Measurements from ENCODE around the gene CDC42BPG.

Gene CDC42BPG

DNA sequence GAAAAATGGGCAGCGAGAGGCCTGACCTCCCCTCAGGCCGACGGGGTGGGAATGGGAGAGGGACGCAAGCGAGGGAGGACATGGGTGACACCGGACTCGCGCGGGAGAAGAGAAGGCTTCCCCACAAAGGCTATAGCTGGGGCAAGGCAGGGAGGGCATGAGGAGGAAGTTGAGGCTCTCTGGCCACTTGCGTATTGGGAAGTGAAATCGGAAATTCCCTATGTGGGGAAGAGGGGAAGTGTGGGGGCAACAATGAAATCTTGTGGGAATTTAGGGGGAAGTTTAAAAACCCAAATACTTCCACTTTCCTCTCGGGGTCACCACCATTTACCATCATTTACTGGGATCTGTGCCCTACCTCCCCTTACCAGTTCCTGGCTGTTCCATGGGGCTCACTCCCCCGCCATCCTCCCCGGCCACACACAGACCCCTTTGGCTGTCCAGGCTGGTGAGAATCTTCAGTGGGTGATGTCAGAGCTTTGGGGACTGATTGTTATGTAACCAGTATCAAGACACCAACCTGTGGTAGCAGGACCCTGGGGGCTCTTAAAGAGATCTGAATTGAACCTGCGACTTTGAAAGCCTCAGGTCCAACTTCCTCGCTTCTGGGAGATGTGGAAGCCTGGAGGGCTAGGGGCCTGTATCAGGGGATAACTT lies 34.9 kb upstream of the CDC42BPG start:
- DNase-seq: no peak

DNA sequence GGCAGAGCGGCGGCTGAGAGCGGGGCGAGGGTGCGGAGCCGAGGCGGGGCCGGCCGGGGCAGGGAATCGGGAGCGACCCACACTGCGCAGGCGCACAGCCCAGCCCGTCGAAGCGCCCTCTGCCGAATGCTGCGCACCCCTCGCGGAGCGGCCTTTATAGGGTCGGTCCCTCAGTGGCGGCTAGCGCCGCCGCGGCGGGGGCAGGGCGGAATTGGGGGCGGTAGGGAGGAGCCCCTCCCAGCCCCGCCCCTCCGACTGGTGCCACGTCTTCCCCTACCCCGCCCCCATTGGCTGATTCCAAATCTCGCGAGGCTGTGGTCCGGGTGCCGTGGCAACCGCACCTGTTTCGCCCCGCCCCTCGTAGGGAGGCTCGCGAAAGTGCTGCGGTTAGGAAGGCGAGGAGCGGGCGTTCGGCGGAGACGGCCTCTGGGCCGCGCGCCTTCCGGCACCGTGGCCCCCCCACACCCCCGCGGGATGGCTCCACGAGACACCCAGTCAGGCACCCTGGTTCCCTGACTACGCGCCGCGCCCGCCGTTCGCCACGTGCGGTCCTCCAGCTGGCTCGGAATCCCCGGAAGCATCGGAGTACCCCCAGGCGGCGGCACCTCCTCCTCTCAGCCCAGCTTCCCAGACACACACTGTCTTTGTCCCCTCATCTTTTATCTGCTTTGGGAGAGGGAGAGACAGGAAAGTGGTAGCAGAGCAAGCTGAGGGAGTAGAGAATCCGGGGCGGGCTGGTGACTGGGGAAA lies 34.2 kb upstream of the CDC42BPG start, which contains the start of gene EHD1:
EHD1 (minus strand) TSS at position 128 of the 750 bp plus-strand sequence. CDS start 157 bp downstream, outside the sequence.
- peak; percentile 94 for DNase-seq

DNA sequence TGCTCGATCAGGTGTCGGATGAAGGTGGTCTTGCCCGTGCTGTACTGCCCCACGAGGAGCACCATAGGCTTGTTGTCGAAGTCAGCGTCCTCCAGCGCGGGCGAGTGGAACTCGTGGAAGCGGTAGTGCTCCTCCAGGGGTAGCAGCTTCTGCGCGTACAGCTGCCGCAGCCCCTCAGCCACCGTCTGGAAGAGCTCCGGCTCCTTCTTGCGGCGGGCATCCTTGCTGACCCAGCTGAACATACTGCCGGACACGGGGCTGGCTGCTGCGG lies 33.7 kb upstream of the CDC42BPG start:
- no peak for DNase-seq

DNA sequence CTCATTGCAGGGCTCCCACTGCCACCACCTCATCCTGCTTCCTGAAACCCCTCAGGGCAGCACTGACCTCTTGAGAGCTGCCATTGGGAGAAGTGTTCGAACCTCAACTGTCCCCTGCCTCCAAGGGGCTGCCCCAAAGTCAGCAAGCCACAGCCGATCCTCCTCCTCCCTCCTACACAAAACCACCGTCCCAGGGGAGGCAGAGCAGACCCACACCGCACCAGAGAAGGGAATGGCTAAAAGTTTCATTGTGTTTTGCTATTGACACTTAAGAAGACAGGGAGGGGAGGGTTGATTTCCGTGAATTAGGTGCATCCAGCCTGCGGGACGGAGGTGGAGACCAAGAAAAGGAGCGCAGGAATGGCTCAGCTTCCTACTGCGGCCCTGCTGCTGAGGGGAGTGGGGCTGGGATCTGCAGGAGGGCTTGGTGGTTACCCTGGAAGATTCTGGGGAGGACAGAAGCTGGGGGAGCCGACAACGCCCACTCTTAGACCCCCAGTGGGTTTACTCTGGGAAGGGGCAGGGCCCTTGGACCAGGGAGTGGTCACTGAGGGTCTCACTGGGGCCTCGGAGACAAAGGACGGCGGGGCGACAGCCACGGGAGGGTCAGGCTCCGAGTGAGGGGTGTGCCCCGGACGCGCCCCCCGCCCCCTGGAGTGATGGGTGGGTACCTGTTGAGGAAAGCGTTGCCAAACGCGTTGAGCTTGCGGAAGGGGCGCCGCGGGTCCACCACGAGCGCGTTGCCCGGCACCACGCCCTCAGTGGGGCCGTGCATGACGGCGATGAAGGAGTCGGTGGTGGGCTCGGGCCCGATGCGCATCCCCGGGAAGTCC lies 33.2 kb upstream of the CDC42BPG start:
- no peak for DNase-seq

DNA sequence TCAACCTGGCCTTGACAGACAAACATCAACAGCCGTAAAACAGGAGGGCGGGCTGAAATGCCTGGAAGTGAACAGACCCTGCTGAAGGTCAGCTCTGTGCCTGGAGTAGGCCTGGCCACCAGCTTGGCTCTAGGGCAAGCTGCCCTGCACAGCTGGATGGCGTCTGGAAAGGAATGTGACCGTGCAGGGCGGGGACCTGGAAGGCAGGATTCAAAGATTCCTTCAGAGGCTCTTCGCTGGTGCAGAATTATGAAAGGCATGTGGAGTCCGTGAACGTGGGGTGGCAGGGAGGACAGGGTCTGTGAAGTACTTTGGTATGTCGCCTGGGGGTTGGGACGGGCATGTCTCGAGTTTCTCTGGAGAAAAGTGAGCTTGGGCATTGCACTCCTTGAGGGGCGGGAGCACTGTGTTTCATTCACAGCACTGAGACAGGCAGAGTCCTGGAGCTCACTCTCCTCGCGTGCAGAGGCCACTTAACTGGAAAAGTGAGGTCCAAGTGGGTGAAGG lies 32.4 kb upstream of the CDC42BPG start:
- DNase-seq: no peak

DNA sequence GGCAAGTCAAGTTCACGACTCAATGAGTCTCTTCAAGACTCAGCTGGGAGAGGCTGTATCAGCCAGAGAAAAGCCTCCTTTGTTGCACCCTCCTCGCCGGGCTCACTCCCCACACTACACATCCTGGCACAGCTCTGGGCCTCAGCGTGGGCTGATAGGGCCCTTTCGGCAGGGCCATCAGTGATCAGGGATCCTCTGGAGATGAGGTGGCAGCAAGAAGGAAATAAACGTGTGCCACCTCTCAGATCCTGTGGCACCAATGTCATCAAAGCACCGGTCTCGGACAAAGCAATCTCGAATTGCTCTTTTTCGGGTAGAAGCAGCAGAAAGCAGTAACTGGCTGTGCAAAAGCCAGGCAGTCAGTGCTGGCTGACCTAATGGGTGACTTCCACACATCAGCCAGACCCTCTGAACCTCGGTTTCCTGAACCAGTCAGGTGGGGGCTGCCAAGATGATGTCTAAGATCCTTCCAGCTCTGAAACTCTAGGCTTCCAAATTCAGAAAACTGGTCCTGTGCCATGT lies 31.8 kb upstream of the CDC42BPG start:
- no peak for DNase-seq

DNA sequence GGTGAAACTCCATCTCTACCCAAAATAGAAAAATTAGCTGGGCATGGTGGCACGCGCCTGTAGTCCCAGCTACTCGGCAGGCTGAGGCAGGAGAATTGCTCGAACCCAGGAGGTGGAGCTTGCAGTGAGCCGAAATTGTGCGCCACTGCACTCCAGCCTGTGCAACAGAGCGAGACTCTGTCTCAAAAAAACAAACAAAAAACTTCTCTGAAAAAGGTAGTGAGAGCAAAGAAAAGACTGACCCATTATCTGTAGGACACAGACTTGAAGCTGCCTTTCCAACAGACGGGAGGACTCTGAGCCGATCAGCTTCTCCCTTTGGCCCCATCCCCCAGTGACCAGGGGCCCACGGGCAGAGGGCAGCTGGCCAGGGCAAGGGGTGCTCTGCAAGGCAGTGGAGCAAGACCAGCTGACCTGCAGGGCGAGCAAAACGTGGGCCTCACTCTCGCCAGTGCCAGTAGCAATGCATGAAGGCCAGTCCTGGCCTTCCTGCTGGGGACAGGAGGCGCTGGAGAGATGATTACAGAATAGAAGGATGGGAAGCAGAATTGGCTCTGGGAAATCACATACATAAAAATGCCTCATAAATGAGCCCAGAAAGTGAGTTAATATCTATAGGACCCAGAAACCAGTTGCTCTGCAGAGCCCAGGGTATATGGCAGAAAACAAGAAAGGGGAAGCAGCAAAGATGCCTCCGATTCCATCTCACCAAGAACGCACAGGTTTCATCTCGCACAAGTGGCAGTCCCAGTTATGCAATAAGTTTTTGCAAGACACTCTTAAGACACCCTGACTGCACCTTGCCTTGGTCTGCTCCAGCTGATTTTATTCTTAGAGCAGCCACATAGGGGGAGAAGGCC lies 31.1 kb upstream of the CDC42BPG start:
- no peak for DNase-seq

DNA sequence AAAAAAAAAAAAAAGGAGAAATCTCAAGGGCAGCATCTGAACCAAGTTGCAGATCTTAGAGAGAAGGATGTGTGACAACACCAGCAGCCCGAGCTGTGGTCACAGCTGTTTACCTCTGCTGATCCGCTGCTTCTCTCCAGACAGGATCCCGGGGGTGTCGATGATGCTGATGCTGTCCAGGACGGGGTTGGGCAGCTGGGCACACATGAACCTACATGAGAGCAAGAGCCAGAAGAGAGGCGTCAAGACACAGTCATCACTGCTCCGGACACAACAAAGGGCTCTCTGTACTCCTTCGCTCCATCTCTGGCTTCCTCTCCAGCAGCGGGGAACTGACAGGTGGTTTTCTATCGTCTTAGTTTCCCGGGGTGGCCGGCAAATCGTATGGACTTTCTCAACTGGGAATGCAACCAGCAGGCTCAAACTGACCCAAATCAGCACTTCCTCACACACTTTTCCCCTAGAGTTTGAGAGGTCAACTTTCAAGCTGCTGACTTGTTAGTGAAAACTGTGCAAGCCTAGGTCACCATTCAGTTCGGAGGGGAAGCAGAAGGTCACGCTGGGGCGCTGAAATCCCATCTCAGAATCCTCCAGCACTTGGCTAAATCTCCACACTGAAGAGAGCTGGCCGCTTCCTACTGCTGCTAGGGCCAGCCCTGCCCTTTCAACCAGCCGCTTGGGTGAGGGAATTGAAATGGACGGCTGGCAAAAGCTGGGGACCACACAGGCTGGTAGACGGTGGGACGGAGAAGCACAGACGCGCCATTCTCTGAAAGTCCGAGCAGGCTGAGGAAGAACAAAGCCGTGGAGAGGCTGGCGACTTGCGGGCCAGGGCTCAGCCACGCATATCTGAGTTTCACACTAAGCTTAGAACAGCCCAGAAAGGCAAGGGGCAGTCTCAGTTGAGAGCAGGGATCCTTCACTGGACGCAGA lies 30.1 kb upstream of the CDC42BPG start:
- no peak for DNase-seq

DNA sequence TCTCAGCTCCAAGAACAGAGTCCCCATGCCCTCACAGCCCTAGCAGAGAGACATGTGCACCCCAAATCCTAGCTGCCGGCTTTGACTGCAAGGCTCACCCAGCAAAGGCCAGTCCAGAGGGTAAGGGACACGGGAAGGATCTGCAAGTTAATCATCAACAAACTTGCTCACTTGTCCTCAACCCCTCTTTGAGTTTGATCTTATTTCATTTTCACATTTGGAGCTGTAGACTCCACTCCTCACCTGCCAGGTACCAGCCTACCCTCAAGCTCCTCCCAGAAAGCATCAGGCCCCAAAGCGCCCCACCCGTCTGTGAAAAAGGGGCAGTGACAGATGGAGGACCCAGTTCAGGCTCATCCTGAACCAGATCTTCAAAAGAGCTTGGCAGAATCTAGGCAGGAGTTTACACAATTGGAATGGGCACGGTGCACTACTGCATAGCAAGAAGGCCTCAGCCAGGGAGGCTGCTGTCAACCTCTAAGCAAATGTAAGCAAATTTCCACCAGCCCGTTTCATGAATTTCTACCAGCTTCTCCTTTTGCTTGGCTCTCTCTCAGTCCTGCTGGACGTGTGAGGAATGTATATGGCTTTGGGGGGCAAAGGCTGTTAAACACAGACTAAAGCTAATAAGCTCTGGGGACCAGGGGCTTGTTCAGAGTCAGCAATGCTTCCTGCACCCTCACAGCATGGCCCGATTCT lies 28.5 kb upstream of the CDC42BPG start:
- DNase-seq: no peak

DNA sequence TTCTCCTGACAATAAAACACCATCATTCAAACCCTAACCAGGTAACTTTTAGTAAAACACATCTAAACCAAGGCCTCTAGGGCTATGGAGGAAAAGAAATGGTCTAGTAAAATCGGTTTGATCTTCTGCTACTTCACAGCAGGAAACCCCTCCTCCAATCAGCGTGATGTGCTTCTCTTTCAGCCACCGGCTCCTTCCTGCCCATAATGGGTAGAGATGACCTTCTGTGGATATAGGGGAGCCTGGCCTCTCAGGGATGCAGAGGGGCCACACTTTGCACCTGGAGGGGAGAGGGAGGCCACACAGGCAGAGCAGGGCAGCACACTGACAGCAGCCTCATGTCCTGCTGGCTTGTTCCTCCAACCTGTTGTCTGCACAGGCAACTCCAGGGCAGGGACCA lies 27.0 kb upstream of the CDC42BPG start:
- no peak for DNase-seq

DNA sequence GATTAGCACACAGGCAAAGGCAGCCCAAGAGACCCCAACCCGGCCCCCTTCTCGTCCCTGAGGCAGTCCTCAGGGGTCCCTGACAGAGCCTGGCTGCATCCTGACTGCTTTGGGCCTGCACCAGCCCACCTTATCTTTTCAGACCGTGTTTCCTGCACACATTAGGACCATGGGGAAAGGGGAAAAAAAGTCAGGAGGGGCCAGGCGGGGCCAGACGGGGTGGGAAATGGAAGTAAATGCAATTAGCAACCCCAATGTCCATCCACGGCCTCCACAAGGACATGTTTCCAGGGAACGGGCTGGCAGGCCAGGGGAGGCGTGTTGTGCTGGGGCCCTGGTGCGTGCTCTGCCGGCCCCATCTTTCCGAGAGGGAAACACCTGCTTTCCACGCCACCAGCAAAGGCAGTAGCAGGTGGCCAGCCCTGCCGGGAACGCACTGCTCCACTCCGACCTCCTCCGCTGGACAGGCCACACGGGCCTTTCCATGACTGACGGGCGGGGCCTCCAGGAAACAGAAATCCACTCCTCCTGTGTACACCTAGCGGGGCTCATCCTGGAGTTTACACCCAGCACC lies 26.5 kb upstream of the CDC42BPG start:
- DNase-seq: no peak

DNA sequence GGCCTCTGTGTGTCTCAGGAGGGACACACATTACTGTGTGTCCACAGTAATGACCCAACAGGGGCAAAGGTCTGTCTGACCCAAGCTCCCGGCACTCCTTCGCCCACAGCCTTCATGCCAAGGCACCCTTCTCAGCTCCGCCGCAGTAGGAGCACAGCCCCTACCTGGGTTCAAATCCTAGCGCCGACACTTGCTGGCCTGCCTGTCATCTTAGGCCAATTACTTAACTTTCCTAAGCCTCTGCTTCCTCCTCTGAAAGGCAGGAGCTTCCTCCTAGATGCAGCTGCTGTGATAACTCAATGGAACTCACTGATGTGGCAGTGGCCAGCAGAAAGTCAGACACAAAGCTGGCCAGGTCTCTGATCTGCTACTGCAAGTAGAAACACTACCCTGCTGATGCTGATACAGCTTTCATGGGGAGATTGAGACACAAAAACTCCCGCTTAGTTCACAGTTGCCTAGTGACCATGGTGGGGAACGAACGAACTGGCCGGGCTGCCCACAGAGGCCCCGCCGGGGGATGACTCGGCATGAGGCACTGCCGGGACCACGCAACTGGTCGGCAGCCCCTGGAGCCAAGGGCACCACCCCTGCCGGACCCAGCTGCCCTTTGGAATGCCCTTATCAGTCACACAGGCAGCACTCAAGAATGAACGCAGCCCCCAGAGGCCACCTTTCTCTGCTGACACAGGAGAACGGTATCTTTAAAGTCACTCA lies 25.9 kb upstream of the CDC42BPG start:
- no peak for DNase-seq

DNA sequence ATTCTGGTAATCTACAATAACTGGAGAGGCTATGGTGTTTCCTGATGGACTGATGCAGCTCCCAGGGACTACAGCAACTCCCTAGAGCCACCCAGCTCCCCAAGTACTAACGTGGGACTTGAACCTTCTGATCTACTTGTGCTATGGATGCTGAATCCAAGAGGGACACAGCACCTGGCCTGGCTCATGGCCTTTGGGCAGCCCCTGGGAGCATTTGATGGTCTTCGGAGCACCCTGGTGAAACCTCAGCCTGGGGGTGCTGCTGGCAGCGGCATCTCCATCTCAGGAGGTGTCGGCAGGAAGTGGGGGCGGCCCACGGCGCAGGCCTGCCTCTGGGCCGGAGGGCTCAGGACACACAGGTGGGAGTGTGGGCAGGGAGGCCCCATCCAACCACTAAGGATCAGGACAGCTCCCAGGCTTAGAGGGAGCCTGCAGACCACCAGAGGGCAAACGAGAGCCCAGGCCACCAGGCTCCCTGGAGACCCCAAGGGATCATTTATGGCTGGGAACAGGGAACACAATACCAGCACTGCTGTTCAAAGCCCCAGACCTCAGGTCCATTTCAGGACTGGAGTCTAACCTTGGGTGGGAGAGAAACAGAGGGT lies 25.2 kb upstream of the CDC42BPG start:
- no peak for DNase-seq

DNA sequence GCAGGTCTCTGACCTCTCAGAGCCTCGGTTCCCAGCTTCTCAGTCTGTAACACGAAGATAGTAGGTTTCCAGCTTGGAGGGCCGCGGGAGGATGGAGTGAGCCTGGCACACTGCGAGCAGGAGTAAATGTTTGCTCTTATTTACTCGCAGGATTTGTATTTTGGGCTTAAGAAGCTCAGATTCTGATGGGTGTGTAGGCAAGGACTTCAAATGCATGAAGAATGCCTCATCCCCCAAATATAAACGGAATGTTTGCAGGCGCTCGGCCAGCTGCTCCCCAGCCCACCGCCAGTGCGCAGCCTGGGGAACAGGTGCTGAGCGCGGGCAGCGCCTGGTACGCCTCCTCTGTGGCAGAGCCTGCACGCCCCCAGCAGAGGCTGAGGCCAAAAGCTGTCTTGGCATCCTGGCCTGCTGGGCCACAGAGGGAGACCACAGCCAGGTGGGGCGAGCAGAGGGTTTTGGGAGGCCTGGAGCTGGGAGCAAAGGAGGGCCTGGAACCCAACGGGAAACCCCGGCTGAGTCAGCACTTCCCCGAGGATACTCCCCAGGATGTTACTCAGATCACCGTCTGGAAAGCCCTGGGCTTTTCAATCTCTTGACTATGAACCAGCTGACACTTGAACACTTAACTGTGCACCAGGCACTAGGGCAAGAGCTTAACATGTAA lies 24.6 kb upstream of the CDC42BPG start:
- no peak for DNase-seq

DNA sequence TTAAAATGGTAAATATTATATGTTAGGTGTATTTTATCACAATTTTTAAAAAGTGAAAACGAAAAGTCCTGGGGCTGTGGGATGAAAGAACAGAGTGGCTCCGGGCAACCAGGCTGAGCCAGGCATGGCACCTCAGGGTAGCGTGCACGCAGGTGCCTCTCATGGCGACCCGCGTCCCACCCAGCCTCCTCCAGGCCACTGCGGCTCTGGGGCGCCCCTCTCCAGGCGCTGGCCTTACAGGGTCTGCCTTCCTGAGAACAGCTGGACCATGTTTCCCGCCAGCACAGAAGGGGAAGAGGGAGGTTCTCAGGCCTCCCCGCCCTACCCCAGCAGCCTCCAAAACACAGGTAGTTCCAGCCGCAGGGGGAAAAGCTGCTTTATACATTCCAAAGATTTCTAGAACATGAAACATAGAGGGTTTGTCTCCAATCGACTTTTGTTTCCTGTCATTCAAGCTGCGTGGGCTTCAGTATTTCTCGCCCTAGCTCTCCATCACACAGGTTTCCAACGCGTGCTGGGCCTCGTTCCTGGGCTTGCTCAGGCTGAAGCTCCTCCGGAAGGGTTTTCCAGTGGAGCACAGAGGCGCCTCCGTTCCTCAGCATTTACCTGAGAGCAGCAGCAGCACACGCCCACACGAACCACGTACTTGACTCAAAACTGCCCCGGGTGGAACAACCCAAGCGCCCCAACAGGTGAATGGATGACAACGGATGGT lies 23.5 kb upstream of the CDC42BPG start:
- no peak for DNase-seq

DNA sequence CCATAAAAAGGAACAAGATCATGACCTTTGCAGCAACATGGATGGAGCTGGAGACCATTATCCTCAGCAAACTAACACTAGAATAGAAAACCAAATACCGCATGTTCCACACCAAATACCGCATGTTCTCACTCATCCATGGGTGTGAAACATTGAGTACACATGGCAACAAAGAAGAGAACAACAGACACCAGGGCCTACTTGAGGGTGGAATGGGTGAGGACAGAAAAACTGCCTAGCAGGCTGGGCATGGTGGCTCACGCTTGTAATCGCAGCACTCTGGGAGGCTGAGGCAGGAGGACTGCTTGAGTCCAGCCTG lies 21.7 kb upstream of the CDC42BPG start:
- no peak for DNase-seq

DNA sequence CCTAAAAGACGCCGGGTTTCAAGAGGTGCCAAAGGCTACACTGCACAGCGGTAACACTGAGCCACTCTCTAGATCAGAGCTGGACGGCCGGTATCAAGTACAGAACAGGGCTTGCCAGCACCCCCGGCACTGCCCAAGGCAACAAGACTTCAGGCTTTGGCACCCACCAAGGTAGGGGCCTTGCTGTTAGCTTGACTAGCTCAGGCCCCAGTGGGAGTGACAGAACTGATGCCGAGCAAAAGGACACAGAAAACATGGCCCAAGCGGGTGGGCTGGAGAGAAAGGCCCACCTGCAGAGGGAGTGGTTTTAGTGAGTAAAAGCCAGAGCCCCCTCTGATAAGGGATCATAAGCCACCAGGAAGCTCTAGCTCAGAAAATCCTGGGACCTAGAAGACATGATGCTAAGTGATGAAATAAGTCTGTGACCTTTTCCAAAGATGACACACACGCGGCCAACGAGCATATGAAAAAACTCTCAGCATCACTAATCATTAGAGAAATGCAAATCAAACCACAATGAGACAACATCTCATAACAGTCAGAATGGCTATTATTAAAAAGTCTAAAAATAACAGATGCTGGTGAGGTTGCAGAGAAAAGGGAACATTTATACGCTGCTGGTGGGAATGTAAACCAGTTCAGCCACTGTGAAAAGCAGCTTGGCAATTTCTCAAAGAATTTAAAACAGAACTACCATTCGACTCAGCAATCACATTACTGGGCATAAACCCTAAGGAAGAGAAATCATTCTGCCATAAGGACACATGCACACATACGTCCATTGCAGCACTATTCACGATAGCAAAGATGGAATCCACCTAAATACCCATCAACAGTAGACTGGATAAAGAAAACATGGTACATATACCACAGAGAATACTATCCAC lies 21.1 kb upstream of the CDC42BPG start:
- no peak for DNase-seq

All from NCI-H187 treated with DMSO at 0.1 percent for 48 hours (cell line).